H1 (cell line): Measurements from ENCODE around the gene UPP1. TPM values are rescaled to one million over a fixed set of nuclear protein-coding genes. Genes with fewer than 3 reads are reported as not detected.

ENCODE experiments used
- CBX8 ChIP-seq: fragments of 300-800, 300-1000 bp; sonication (generic); IDR thresholded peaks from 2 replicates; pipeline ENCODE4 v1.7.1; 2016; ENCODE audit warnings: low read depth, low read length, borderline replicate concordance
- HDAC2 ChIP-seq, 2 experiments: fragments of 300-600 bp in 1 of 2; sonication (generic) in 1 of 2; IDR thresholded peaks; 2 replicates each; pipeline ENCODE4 v1.6.1; 2011 to 2012; ENCODE audit warnings: low read depth in 2 of 2, low read length in 2 of 2, mild to moderate bottlenecking in 2 of 2, moderate library complexity in 2 of 2, borderline replicate concordance in 1 of 2, inconsistent platforms in 1 of 2
- KDM5A ChIP-seq: fragments of 200-600 bp; IDR thresholded peaks from 2 replicates; pipeline ENCODE4 v1.7.1; 2012; ENCODE audit warnings: mild to moderate bottlenecking, low read length, inconsistent platforms, mixed read lengths
- SIN3A ChIP-seq, 2 experiments: IDR thresholded peaks in 1 of 2; conservative IDR thresholded peaks in 1 of 2; 2 replicates each; pipeline ENCODE4 v1.6.1; 2011 to 2012; ENCODE audit warnings: low read length in 2 of 2, improper control_type of control experiment in 1 of 2, low read depth in 1 of 2, mild to moderate bottlenecking in 1 of 2
- polyA plus RNA-seq, 7 experiments: library from polyadenylated mRNA; depleted of rRNA in 3 of 7; stranded (reverse) in 5 of 7; unstranded in 2 of 7; fragments of >200 nt in 5 of 7; fragments of 200-250 nt in 2 of 7; gene quantifications; 1 replicate in 5 of 7; 2 replicates in 1 of 7; 4 replicates in 1 of 7; pipeline versions ENCODE4 v1.2.1 to v1.2.3, GENCODE V29; 2011 to 2013; ENCODE audit warnings: missing spikeins in 2 of 7, mixed read lengths in 2 of 7
- total RNA-seq: library from RNA; stranded (reverse); fragmentation: NEBNext Ultra II Directional; extraction: Animal tissue kit (Norgen Biotek cat#: 25700); gene quantifications from 2 replicates; pipeline ENCODE4 v1.2.1, GENCODE V29; 2021

Gene UPP1
- total and polyA plus RNA-seq, 2 of the 8 experiments (the other 6 are each of a cell fraction or from before 2014, with no cell fraction given): 40.7 to 46.2 TPM

DNA sequence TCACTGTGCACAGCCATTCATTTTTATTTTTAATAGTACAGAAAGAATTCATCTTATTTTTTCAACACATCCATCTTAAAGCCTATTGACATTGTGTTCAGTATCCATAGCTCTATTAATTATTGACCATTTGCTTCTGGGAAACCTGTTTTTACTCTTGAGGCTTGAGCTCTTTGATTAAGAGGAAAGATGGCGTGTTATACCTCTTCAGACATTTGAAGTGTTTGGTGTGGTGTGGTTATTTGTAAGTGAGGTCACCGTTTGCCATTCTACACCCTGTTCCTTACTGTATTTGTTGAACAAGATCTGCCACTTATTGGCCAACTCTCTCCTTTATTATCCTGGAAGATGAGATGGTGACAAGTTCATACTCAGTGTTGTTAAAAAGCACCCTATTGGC is 35.3 kb upstream of the UPP1 start (continued):
- TF ChIP-seq SIN3A (conservative IDR thresholded peaks at IDR 0.05 in 1 of 2, IDR thresholded peaks at IDR 0.05 in 1 of 2; ENCODE audit: low read depth in 1 of 2, low read length in 2 of 2) (no peak), CBX8 (no peak), KDM5A (no peak), HDAC2 (IDR thresholded peaks at IDR 0.05; ENCODE audit: borderline replicate concordance in 1 of 2, low read depth in 2 of 2, low read length in 2 of 2) (no peak)
